Activated naive CD4-positive, alpha-beta T cell treated with anti-CD3 and anti-CD28 coated beads, Interleukin-2, amount 50 U/mL, for 72 hours (primary cell): ENCODE measurements around the gene SPRED2. TPM values are rescaled to one million over a fixed set of nuclear protein-coding genes. Genes with fewer than 3 reads are reported as not detected.
"Not testable (repeated sequence)": the region's sequence is repeated elsewhere in the genome, so short reads cannot be mapped to it uniquely, and the experiment has no call there.

ENCODE experiments used
- ATAC-seq, 2 donors: fragments of 150-1000 bp; cut with Tn5 transposase; 2 replicates each; pipeline ENCODE4 v1.10.0; 2021; ENCODE audit warnings: mild to moderate bottlenecking in 2 of 2, moderate library complexity in 2 of 2
- DNase-seq, 2 donors: peaks; one replicate each; pipeline ENCODE4 v3.0.0; 2021 to 2022; ENCODE audit warnings: low spot score in 2 of 2
- H3K27ac Mint-ChIP-seq, 2 donors: one replicate each; pipeline ENCODE4 v1.8.0; 2022; ENCODE audit warnings: mild to moderate bottlenecking in 2 of 2, mixed read lengths in 2 of 2
- H3K36me3 Mint-ChIP-seq, 2 donors: one replicate each; pipeline ENCODE4 v1.8.0; 2022; ENCODE audit warnings: mixed read lengths in 2 of 2
- H3K9me3 Mint-ChIP-seq, 2 donors: one replicate each; pipeline ENCODE4 v1.8.0; 2022; ENCODE audit warnings: mixed read lengths in 2 of 2
- total RNA-seq, 2 donors: library from RNA; stranded (reverse); gene quantifications; one replicate each; pipeline ENCODE4 v1.2.3, GENCODE V29; 2022

Gene SPRED2
- total RNA-seq, 2 donors from 2014 or later: 3.5 to 8.3 TPM

DNA sequence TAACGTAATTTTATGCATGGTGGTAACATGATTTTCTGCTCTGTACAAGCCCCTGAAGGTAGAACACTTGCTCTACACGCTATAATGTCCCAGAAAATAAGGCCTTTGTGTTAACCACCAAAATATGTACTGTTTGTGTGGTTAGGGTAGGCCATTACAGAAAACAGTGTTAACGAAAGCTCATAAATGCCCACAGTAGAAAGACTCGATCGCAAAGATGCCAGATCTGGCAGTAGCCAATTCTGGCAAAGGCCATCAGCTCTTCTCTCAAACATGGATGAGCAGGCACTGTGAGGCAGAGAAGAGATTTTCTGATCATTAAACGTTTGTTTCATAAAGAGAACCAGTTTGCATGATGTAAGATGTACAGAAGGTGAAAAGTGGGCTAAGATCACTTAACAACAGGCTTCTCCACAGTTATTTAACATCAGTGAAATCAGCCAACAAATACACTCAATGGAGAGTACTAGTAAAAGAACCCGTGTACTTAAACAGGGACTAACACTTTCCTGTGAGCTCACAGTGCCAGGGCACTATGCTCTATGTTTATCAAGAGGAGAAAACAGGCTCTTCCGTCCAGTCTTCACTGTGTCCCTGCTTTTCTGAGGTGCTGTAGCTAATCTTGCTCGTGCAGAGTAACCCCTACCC is 80.3 kb downstream of the SPRED2 start:
- DNase-seq (no peak), ATAC-seq (no peak)
- Mint-ChIP-seq H3K9me3 (no peaks in the 10 kb centered on the region), H3K27ac (no peak overlapping the region), H3K36me3 (peaks cover 0 to 5% of the 10 kb centered on the region in 2 donors)

DNA sequence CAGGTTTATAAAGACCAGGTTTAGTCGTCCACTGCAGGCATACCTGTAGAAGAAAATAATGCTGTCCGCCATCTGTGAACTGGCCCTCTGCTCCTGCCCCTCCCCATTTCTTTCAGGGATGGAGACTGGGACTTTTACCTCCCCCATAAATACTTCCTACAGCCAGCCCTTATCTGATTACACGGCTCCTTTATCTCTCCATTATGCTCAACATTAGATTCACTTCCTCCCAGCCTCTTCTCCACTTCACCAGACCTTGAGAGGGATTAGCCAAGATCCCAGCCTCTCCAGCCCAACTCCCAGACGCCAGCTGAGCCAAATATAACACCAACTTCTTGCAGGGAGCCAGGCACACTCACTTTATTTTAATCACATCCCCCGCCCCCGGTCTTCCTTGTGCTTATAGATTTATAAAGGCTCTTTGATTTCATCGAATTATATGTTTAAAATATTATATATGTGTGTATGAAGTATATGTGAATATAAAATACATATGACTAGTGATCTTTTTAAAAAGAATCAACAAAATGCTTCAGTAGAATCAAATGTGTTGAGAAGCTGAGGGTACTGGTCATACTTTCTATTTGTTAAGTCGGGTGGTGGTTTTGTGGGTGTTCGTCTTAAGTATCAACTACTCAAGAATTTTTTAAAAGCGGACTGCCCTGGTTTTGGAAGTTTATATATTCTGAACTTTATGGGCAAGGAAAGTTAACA is 81.0 kb downstream of the SPRED2 start:
- Mint-ChIP-seq H3K9me3 (peaks cover 0 to 4% of the 10 kb centered on the region in 2 donors), H3K27ac (no peak overlapping the region), H3K36me3 (peaks cover 0 to 5% of the 10 kb centered on the region in 2 donors)
- no peak for ATAC-seq
- DNase-seq: no peak

DNA sequence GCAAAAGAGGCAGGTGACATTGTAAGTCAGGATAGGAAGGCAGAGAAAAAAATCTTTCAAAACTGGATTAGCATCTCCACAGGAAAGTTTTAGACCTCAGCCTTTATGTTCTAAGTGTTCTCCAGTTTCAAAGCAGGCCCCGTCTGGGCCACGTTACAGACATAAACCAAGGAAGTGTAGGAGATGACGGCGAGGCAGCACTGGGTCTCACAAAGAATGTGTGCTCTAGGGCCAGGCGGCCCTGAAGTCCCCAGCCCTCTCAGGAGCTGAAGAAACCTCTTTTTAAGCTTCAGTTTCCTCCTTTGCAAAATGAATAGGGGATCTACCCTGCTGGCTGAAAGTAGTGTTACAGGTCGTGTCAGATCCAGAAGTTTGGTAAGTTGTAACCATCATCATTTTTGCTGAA is 81.7 kb downstream of the SPRED2 start:
- Mint-ChIP-seq H3K9me3 (peaks cover 0 to 4% of the 10 kb centered on the region in 2 donors), H3K27ac (no peak overlapping the region), H3K36me3 (no peaks in the 10 kb centered on the region)
- ATAC-seq: peak; percentile 28 to 58
- DNase-seq: no peak

DNA sequence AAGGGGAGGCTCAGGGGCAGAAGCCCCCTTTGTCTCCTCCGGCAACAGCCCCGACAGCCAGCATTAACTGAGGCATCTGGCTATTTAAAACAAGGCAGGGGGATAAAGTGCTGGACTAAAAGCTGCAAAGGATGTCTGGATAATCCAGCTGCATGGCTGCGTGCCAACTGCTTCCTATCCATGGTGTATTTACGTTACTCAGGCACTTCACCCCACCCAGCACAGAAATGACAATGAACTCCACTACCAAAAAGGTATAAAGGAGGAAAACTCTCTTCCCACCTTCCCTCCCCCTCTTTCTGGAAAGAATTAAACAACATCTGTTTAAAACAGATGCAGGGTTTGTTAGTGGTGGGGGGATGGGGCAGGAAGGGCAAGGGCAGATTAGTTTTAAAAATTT is 82.5 kb downstream of the SPRED2 start:
- DNase-seq (no peak), ATAC-seq (no peak)
- Mint-ChIP-seq H3K9me3 (peaks cover 0 to 4% of the 10 kb centered on the region in 2 donors), H3K36me3 (no peaks in the 10 kb centered on the region), H3K27ac (no peak overlapping the region)

DNA sequence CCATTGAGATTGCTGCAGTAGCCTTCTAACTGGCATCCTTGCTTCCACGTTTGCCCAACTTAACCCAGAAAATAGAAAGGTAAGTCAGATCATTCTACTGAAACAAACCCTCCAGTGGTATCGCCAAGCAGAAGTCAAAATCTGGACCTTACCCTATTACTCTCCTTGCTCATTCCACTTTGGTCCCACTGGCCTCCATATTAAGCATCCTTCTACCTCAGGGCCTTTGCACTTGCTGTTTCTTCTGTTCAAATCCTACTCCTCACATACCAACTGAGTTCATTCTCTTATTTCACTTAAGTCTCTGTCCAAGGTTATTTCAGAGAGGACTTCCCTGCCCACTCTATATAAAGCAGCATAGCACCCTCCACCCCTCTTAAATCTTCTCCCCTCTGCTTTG is 84.5 kb downstream of the SPRED2 start:
- H3K36me3 Mint-ChIP-seq: no peaks in the 10 kb centered on the region
- H3K9me3 Mint-ChIP-seq: peaks cover 0 to 4% of the 10 kb centered on the region in 2 donors
- DNase-seq (no peak), ATAC-seq (no peak)
- H3K27ac Mint-ChIP-seq: no peak overlapping the region

DNA sequence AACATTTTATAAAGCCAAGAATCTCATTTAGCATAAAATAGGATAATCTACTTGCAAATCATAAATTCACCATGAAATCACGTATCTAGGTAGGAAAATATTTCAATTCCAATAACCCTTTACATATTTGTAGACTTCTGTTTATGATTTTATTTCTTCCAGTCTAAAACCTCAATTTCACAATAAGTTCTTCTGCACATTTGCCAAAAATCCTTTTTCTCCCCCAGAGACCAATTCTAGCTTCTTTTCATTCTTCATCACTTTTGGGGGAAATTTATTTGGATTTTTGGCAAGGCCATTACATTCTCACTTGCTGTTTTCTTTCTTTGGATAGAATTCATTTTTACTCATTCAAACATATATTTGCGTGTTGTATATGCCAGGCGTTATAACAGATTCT is 86.8 kb downstream of the SPRED2 start:
- Mint-ChIP-seq H3K9me3 (peaks cover 0 to 4% of the 10 kb centered on the region in 2 donors), H3K36me3 (no peaks in the 10 kb centered on the region), H3K27ac (no peak overlapping the region)
- DNase-seq: no peak
- ATAC-seq: no peak

DNA sequence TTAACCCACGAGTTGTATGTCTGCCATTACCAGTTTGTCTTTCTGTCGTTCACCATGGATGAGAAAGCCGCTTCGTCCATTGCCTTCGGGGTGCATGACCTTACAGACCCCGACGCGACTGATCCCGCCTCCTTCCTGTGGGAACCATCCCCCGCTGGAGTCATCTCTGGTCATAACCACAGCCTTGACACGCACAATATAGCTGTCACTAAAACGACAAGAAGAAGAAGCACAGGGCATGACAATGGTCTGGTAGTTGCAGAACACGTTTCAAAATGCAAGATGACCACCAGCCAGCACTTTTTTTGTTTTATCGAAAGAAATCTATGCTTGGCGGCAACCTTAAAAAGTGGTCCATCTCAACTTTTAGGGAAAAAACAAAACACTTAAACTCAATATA is 87.7 kb downstream of the SPRED2 start:
- Mint-ChIP-seq H3K9me3 (peaks cover 0 to 4% of the 10 kb centered on the region in 2 donors), H3K27ac (no peak overlapping the region), H3K36me3 (no peaks in the 10 kb centered on the region)
- peak in 1 of 2 donors; percentile 18 for ATAC-seq
- DNase-seq: no peak

DNA sequence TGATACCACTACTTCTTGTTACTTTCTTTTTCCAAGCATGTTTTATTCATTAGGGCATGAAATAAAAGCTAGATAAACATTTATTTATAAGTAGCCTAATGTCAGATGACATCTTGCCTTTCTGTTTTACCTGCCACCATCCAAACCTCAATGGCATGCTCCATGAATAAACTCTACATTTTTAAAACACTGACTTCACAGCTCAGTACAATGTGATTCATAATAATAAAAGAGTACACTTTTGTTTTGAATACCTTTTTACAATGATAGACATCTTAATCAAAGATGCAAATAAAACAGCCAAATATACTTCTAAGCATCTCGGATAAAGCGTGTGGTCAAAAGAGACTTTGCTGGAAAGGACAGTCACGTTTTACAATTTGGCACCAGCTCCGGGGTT is 88.2 kb downstream of the SPRED2 start:
- DNase-seq (no peak), ATAC-seq (peak in 1 of 2 donors; percentile 66)
- Mint-ChIP-seq H3K9me3 (peaks cover 0 to 4% of the 10 kb centered on the region in 2 donors), H3K36me3 (no peaks in the 10 kb centered on the region), H3K27ac (no peak overlapping the region)

DNA sequence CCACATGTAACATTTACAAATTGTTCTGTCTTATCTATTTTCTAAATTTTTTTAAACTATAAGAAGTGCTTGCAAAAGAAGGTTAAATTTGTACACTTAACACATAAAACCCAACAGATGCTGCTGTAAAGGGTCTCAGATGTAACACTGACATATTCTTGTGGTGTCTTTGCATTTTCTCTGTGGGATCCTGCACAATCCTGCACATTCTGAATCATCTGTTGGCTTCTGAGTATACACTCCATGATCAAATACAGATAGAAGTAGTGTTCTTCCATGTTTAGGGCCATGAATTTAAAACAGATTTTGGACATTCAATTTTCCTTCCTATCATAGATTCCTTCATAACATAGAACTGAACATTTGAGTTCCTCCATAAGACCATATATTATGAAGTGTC is 89.0 kb downstream of the SPRED2 start:
- no peak overlapping the region for H3K27ac Mint-ChIP-seq
- H3K36me3 Mint-ChIP-seq: no peaks in the 10 kb centered on the region
- H3K9me3 Mint-ChIP-seq: peaks cover 0 to 4% of the 10 kb centered on the region in 2 donors
- DNase-seq (no peak), ATAC-seq (no peak)

DNA sequence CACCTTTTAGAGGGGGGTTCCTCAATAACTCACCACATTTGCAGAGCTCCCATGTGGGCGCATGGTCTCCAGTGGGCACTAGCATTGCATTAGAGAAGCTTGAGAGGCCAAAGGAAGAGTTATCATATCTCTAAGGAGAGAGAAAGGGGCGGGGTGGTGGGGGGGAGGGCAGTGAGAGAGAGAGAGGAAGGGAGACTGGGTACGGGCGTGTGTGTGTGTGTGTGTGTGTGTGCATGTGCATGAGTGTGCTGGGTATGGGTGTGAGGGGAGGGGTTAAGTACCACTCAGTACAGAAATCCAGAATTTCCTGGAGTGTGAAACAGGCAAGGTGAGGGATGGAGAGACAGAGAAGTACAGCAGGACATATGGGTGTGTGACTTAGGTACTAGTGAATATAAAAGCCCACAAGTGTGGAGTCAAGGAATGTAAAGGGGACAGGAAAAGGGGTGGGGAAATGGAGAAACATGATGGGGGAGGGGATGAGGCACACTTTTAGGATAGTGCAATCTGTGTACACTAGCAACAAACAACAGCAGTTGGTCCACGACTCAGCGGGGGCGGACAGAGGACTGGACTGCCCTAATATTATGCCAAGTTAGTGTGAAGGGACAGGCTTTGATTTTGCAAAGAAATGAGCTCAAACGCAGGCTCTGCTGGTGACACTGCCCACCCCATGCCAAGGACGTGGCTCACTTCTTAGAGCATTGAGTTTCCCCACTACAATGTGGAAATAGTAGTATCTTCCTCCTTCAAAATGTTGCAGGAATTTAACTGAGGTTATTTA is 91.3 kb downstream of the SPRED2 start:
- ATAC-seq (no peak), DNase-seq (no peak)
- Mint-ChIP-seq H3K9me3 (no peaks in the 10 kb centered on the region), H3K36me3 (no peaks in the 10 kb centered on the region), H3K27ac (no peak overlapping the region)

DNA sequence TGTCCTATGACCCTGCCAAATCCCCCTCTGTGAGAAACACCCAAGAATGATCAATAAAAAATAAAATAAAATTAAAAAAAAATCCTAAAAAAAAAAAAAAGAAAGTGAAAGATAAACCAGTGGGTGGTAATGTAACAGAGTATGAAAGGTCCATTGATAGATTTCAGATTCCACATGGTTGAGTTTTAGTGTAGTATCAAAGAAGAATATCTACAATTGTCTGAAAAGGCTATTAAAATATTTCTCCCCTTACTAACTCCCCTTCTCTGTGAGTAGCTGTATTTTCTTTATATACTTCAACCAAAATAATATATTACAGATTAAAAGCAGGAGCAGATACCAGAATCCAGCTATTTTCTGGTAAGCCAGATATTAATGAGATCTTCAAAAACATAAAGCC is 92.8 kb downstream of the SPRED2 start:
- no peak for ATAC-seq
- H3K36me3 Mint-ChIP-seq: no peaks in the 10 kb centered on the region
- DNase-seq: no peak
- no peaks in the 10 kb centered on the region for H3K9me3 Mint-ChIP-seq
- no peak overlapping the region for H3K27ac Mint-ChIP-seq

DNA sequence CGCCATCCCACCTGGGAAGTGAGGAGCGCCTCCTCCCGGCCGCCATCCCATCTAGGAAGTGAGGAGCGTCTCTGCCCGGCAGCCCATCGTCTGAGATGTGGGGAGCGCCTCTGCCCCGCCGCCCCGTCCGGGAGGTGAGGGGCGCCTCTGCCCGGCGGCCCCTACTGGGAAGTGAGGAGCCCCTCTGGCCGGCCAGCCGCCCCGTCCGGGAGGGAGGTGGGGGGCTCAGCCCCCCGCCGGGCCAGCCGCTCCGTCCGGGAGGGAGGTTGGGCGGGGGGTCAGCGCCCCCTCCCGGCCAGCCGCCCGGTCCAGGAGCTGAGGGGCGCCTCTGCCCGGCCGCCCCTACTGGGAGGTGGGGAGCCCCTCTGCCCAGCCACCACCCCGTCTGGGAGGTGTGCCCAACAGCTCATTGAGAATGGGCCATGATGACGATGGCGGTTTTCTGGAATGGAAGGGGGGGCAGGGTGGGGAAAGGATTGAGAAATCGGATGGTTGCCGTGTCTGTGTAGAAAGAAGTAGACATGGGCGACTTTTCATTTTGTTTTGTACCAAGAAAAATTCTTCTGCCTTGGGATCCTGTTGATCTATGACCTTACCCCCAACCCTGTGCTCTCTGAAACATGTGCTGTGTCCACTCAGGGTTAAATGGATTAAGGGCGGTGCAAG is 93.4 kb downstream of the SPRED2 start:
- not testable (repeated sequence) for H3K36me3 Mint-ChIP-seq, ATAC-seq, H3K27ac Mint-ChIP-seq, DNase-seq, H3K9me3 Mint-ChIP-seq

DNA sequence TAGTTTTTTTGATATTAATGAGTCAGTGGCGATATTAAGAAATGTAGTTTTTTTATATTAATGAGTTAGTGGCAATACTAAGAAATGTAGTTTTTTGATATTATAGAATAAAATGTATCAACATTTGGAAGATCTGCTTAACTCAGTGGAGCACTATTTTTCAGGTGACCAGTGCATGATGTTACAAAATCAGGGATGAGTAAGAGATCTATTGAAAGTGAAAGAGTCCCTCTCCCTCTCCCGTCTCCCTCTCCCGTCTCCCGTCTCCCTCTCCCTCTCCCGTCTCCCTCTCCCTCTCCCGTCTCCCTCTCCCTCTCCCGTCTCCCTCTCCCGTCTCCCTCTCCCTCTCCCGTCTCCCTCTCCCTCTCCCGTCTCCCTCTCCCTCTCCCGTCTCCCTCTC is 94.5 kb downstream of the SPRED2 start:
- not testable (repeated sequence) for H3K36me3 Mint-ChIP-seq, H3K9me3 Mint-ChIP-seq, DNase-seq, H3K27ac Mint-ChIP-seq, ATAC-seq

DNA sequence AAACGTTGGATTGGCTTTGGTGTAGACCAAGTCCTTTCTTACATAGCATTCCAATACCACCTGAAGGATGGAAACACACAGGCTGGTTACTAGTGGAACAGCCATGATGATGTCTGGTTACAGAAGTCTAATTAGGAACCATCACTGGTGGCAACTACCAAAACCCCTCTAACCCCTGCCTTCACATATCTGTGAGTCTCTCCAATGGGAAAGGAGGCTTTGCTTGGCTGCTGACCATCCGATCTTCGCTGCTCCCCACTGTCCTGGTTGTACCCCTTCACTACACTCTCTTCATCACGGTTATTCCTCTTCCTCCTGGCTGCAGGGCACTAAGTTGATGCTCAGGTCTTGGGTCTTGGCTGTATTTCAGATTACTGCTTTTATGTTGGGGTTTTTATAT is 97.7 kb downstream of the SPRED2 start:
- no peak for DNase-seq
- Mint-ChIP-seq H3K9me3 (no peaks in the 10 kb centered on the region), H3K27ac (no peak overlapping the region), H3K36me3 (no peaks in the 10 kb centered on the region)
- ATAC-seq: no peak

DNA sequence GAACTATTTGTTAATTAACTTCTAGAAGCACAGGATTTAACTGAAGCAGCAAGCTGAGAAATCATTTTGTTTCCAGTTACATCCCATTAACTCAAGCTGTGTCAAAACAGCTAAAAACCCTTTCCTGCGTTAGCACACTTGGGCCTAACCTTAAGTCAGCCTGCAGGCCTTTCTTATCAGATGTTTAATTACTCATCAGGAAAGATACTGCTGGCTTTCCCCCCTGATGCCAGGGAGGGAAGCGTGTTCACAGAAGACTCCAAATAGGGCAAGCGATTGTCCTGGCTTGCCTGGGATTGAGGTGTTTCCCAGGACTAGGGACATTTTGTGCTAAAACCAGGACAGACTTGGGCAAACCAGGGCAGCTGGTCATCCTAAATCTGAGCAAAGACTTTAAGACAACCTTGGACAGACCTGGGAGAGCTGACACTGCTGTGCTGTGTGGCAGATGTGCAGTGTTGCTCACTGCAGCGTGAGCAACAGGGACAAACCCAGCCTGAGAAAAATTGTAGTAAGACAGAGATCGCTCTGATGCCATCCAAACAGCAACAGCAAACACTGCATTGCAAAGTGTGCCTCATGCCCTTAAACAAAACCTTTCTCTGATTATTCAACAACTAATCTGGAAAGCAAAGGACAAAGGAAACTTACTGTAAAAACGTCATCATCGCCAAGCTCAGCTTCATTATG is 100.9 kb downstream of the SPRED2 start:
- no peaks in the 10 kb centered on the region for H3K9me3 Mint-ChIP-seq

DNA sequence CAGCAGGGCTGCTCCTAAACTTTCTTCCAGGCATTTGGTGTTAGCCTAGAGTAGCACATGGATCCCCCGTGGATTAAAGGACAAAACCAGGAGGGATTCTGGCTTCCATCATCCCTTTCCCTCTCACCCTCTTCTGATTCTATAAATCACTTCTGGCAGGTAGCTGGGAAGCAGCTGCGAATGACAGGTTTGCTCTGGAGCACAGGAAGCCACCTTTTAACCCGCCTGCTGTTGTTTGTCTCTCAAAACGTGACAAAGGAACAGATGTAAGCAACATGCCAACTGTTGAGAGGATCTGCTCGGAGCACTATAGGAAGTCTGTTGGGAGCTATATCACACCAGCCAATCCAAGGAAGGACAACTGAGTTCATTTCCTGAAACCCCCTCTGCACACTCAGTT is 102.9 kb downstream of the SPRED2 start:
- no peak for ATAC-seq
- H3K36me3 Mint-ChIP-seq: no peaks in the 10 kb centered on the region
- no peak for DNase-seq
- no peaks in the 10 kb centered on the region for H3K9me3 Mint-ChIP-seq
- no peak overlapping the region for H3K27ac Mint-ChIP-seq

More for the DNA sequence above, 100.9 kb downstream of the SPRED2 start:
- H3K36me3 Mint-ChIP-seq: no peaks in the 10 kb centered on the region
- H3K27ac Mint-ChIP-seq: no peak overlapping the region
- DNase-seq (no peak), ATAC-seq (no peak)
